PC-3 (cell line): ENCODE data around the gene ETHE1. TPM values are rescaled to one million over a fixed set of nuclear protein-coding genes. Genes with fewer than 3 reads are reported as not detected.

Experiments used
- ATAC-seq: fragments of 200-7000 bp; cut with Tn5 transposase; 2 replicates; pipeline ENCODE4 v1.9.1; 2020; ENCODE audit warnings: mild to moderate bottlenecking, moderate library complexity
- BruUV-seq: library from RNA; stranded (reverse); fragments of 400-500 nt; replicated peaks from 2 replicates; lab custom pipeline; 2021; lab: Mats Ljungman, UMichigan
- CTCF ChIA-PET: fragments of 300-600 bp; sonication (Branson Sonifier 250); formaldehyde crosslinking; loops from one replicate; lab custom pipeline; 2022; ENCODE audit warnings: antibody characterized with exemption; lab: Charles Lee
- POLR2A ChIA-PET: fragments of 300-600 bp; sonication (Branson Sonifier 250); formaldehyde crosslinking; loops from one replicate; lab custom pipeline; 2022; ENCODE audit warnings: antibody characterized with exemption; ENCODE audit not compliant: unreplicated experiment; lab: Charles Lee
- DNase-seq: peaks from one replicate; pipeline ENCODE4 v3.0.0-alpha.2; 2015
- H2AFZ ChIP-seq: fragments of 300-600 bp; sonication (generic); 2 replicates; pipeline ENCODE4 v1.6.0; 2016; ENCODE audit warnings: antibody characterized with exemption, low read length
- H3F3A ChIP-seq: fragments of 300-600 bp; sonication (generic); one replicate; pipeline ENCODE4 v1.6.0; 2017; ENCODE audit warnings: antibody characterized with exemption, low read length, control low read depth, mild to moderate bottlenecking; ENCODE audit not compliant: unreplicated experiment
- H3K27ac ChIP-seq: fragments of 300-600 bp; sonication (generic); 2 replicates; pipeline ENCODE4 v1.5.1; 2016; ENCODE audit warnings: mild to moderate bottlenecking, low read length
- H3K27me3 ChIP-seq: fragments of 300-600 bp; sonication (generic); 2 replicates; pipeline ENCODE4 v1.6.1; 2016; ENCODE audit warnings: low read length, mixed read lengths
- H3K36me3 ChIP-seq: fragments of 300-600 bp; sonication (generic); 2 replicates; pipeline ENCODE4 v1.6.1; 2016; ENCODE audit warnings: low read depth, mixed run types, low read length, mixed read lengths
- H3K4me1 ChIP-seq: fragments of 300-600 bp; sonication (generic); 2 replicates; pipeline ENCODE4 v1.5.1; 2016; ENCODE audit warnings: low read length; ENCODE audit not compliant: insufficient read depth
- H3K4me2 ChIP-seq: fragments of 300-600 bp; sonication (generic); 2 replicates; pipeline ENCODE4 v1.6.0; 2016; ENCODE audit warnings: low read length
- H3K4me3 ChIP-seq: fragments of 300-600 bp; sonication (generic); 2 replicates; pipeline ENCODE4 v1.5.1; 2016; ENCODE audit warnings: mild to moderate bottlenecking, low read length, mixed read lengths
- H3K79me2 ChIP-seq: fragments of 300-600 bp; sonication (generic); 2 replicates; pipeline ENCODE4 v1.6.1; 2017; ENCODE audit warnings: low read length, mixed read lengths
- H3K9ac ChIP-seq: fragments of 300-600 bp; sonication (generic); 2 replicates; pipeline ENCODE4 v1.6.0; 2016; ENCODE audit warnings: mild to moderate bottlenecking, low read length
- H3K9me2 ChIP-seq: fragments of 300-600 bp; sonication (generic); replicated peaks from 2 replicates; pipeline ENCODE4 v1.6.1; 2016; ENCODE audit warnings: mixed run types, low read length, mixed read lengths
- H3K9me3 ChIP-seq: fragments of 300-600 bp; sonication (generic); 2 replicates; pipeline ENCODE4 v1.6.1; 2016; ENCODE audit warnings: low read length, mixed read lengths
- H4K20me1 ChIP-seq: fragments of 300-600 bp; sonication (generic); 2 replicates; pipeline ENCODE4 v1.6.1; 2016; ENCODE audit warnings: low read length, mixed read lengths
- EZH2 ChIP-seq: fragments of 300-600 bp; sonication (generic); IDR thresholded peaks from one replicate; pipeline ENCODE4 v1.6.1; 2017; ENCODE audit warnings: antibody characterized with exemption, mild to moderate bottlenecking, low read length; ENCODE audit not compliant: unreplicated experiment
- EZH2phosphoT487 ChIP-seq: fragments of 300-600 bp; sonication (generic); IDR thresholded peaks from 2 replicates; pipeline ENCODE4 v1.6.1; 2018; ENCODE audit warnings: mild to moderate bottlenecking, antibody characterized with exemption, low read length, borderline replicate concordance
- intact Hi-C: fragments of 100-400 bp; cut with micrococcal nuclease; formaldehyde crosslinking; loops from 2 replicates; pipeline ENCODE4 v1.9.0; 2023
- total RNA-seq: library from RNA; depleted of rRNA; stranded (reverse); fragments of >200 nt; gene quantifications from 2 replicates; pipeline ENCODE4 v1.2.3, GENCODE V29; 2014; rRNA removed
- TF ChIP-seq, protein P1 (sequence below): fragments of 300-600 bp; sonication (generic); conservative IDR thresholded peaks from 2 replicates; pipeline ENCODE4 v1.5.1; 2017; ENCODE audit warnings: antibody characterized with exemption, low read depth, mild to moderate bottlenecking, low read length

The ETHE1 gene
- total RNA-seq, 1 experiment from 2014 or later, result 34.2 TPM

DNA sequence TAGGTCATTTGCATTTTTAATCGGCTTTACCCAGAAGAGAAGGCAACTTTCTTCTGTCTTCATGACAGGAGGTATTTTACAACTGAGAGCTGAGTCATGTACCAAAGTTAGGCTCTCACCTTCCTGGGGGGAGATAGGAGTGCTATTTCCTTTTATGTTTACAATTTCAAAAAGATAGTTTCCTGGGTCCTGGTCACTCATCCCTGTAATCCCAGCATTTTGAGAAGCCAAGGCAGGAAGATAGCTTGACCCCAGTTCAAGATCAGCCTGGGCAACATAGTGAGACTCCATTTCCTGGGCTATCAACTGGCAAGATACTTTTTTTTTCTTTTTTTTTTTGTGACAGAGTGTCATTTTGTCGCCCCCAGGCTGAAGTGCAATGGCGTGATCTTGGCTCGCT, 69.2 kb downstream of the ETHE1 start:
- ATAC-seq, result no peak
- H3K4me2 ChIP-seq, result no peak overlapping the region

More for the DNA sequence above, 69.2 kb downstream of the ETHE1 start:
- ChIA-PET POLR2A (no interaction called here), CTCF (no interaction called here)
- TF ChIP-seq EZH2phosphoT487 (no peak), EZH2 (no peak)
- TF ChIP-seq, protein P1, sequence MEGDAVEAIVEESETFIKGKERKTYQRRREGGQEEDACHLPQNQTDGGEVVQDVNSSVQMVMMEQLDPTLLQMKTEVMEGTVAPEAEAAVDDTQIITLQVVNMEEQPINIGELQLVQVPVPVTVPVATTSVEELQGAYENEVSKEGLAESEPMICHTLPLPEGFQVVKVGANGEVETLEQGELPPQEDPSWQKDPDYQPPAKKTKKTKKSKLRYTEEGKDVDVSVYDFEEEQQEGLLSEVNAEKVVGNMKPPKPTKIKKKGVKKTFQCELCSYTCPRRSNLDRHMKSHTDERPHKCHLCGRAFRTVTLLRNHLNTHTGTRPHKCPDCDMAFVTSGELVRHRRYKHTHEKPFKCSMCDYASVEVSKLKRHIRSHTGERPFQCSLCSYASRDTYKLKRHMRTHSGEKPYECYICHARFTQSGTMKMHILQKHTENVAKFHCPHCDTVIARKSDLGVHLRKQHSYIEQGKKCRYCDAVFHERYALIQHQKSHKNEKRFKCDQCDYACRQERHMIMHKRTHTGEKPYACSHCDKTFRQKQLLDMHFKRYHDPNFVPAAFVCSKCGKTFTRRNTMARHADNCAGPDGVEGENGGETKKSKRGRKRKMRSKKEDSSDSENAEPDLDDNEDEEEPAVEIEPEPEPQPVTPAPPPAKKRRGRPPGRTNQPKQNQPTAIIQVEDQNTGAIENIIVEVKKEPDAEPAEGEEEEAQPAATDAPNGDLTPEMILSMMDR, result no peak
- intact Hi-C loops, result no loop called here
- H2AFZ ChIP-seq, result no peak overlapping the region
- H3K4me3 ChIP-seq, result no peak overlapping the region
- H3K9me3 ChIP-seq, result no peaks in the 10 kb centered on the region
- no peak overlapping the region for H3K9ac ChIP-seq
- no peaks in the 10 kb centered on the region for H3K79me2 ChIP-seq
- H4K20me1 ChIP-seq, result no peaks in the 10 kb centered on the region
- H3K9me2 ChIP-seq, result no peaks in the 10 kb centered on the region
- H3K36me3 ChIP-seq, result no peaks in the 10 kb centered on the region
- H3K4me1 ChIP-seq, result peaks cover 11% of the 10 kb centered on the region
- no TSS peak for BruUV-seq
- H3K27ac ChIP-seq, result no peak overlapping the region
- H3K27me3 ChIP-seq, result no peaks in the 10 kb centered on the region
- no peak for DNase-seq
- no peaks in the 10 kb centered on the region for H3F3A ChIP-seq

Other genes starting within 250 kb of the ETHE1 start
- gene CD177, start 173.5 kb downstream of the ETHE1 start, total RNA-seq, result 0.23 and 0.55 TPM in 2 replicates
- gene TEX101, start 112.3 kb downstream of the ETHE1 start, total RNA-seq, result not detected in 2 replicates
- gene LYPD3, start 61.6 kb downstream of the ETHE1 start, total RNA-seq, result 16.4 and 16.8 TPM in 2 replicates
- 29.0 and 36.0 TPM in 2 replicates for gene PHLDB3, start 22.5 kb downstream of the ETHE1 start, total RNA-seq
- gene ZNF575, start 6.0 kb upstream of the ETHE1 start, total RNA-seq, result 0.98 TPM in 1 of 2 replicates, not detected in the other
- gene XRCC1, start 48.3 kb upstream of the ETHE1 start, total RNA-seq, result 23.4 and 43.1 TPM in 2 replicates
- gene PINLYP, start 48.6 kb upstream of the ETHE1 start, total RNA-seq, result 0.18 TPM in 1 of 2 replicates, not detected in the other
- gene IRGQ, start 68.9 kb upstream of the ETHE1 start, total RNA-seq, result 12.5 and 12.9 TPM in 2 replicates
- gene ZNF576, start 69.4 kb upstream of the ETHE1 start, total RNA-seq, result 10.9 and 14.7 TPM in 2 replicates
- 0.11 and 0.12 TPM in 2 replicates for gene SRRM5, start 84.9 kb upstream of the ETHE1 start, total RNA-seq
- gene ZNF428, start 92.4 kb upstream of the ETHE1 start, total RNA-seq, result 46.8 and 54.0 TPM in 2 replicates
- gene CADM4, start 112.6 kb upstream of the ETHE1 start, total RNA-seq, result 13.7 and 15.0 TPM in 2 replicates
- gene PLAUR, start 143.0 kb upstream of the ETHE1 start, total RNA-seq, result 208 and 241 TPM in 2 replicates
- gene IRGC, start 188.9 kb upstream of the ETHE1 start, total RNA-seq, result not detected in 2 replicates
- gene SMG9, start 227.8 kb upstream of the ETHE1 start, total RNA-seq, result 48.8 and 49.1 TPM in 2 replicates